ENCODE data around the gene SPECC1L. TPM values are rescaled to one million over a fixed set of nuclear protein-coding genes. Genes with fewer than 3 reads are reported as not detected.

SPECC1L gene
- total and polyA plus RNA-seq, 10 of the 15 experiments (the other 5 are each of a cell fraction or from before 2014, with no cell fraction given) = 1.9 to 40.6 (median 19.1) TPM

DNA sequence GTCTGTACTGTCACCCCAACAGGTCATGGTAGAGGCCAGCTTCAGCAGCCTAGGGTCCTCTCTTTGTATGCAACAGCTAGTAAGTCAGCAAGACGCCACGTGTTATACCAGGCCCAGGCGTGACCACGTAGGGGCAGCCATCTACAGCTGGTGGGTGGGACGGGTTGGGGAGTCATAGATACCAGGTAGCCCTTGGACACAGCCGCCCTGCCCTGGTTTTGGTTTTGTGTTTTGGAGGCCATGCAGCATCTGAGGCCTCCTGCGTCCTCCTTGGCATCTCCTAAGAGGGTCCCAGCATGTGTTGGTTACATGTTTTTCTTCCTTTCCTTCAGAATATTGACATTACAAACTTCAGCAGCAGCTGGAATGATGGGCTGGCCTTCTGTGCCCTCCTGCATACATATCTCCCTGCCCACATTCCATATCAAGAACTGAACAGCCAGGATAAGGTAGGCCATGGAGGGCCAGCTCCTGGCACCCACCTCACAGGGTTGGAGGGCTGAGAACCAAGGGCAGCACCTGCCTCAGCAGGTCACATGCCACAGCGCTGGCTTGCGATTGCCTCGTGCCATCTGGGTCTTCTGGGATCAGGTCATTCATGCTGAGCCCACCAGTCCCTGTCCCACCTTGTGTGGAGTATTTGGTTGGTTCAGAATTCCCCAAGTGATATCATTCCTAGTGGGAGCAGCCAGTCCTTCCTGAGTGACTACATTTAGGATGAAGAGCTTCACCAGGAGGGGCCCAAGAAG, 140.8 kb downstream of the SPECC1L start (continued):
- TF ChIP-seq, protein P1, sequence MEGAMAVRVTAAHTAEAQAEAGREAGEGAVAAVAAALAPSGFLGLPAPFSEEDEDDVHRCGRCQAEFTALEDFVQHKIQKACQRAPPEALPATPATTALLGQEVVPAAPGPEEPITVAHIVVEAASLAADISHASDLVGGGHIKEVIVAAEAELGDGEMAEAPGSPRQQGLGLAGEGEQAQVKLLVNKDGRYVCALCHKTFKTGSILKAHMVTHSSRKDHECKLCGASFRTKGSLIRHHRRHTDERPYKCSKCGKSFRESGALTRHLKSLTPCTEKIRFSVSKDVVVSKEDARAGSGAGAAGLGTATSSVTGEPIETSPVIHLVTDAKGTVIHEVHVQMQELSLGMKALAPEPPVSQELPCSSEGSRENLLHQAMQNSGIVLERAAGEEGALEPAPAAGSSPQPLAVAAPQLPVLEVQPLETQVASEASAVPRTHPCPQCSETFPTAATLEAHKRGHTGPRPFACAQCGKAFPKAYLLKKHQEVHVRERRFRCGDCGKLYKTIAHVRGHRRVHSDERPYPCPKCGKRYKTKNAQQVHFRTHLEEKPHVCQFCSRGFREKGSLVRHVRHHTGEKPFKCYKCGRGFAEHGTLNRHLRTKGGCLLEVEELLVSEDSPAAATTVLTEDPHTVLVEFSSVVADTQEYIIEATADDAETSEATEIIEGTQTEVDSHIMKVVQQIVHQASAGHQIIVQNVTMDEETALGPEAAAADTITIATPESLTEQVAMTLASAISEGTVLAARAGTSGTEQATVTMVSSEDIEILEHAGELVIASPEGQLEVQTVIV (IDR thresholded peaks at IDR 0.05; ENCODE audit: borderline replicate concordance, partially characterized antibody) = no peak

DNA sequence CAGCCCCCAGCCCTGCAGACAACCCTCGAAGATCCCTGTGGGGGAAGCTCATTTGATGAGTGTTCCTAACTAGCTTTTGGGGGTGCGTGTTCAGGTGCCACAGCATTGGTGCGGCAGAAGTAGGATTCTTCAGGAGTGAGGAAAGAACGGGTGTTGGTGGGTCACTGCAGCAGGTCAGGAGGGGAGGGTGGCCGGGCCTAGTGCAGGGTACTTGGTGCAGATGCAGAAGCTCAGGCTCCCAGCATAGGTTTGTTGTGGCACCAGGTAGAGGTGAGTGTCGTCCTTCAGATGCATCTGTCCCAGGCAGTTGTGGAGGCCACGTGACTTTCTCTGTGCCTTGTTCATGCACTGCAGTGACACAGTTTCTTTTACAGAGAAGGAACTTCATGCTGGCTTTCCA, 141.6 kb downstream of the SPECC1L start:
- Histone ChIP-seq H3K27ac (ENCODE audit: control insufficient read depth, insufficient read depth) (no peak overlapping the region), H2AFZ (ENCODE audit: control insufficient read depth, low read depth, low read length) (no peak overlapping the region), H3K4me1 (ENCODE audit: control insufficient read depth, insufficient read depth, low read length) (peaks cover 10% of the 10 kb centered on the region), H3K27me3 (replicated peaks in 1 of 2; ENCODE audit: control insufficient read depth in 2 of 2, insufficient read depth in 2 of 2, low read length in 1 of 2) (no peaks in the 10 kb centered on the region), H3K9me3 (replicated peaks; ENCODE audit: control insufficient read depth, insufficient read depth, low read length) (no peaks in the 10 kb centered on the region), H4K20me1 (ENCODE audit: control insufficient read depth, insufficient read depth) (no peaks in the 10 kb centered on the region), H3K4me2 (ENCODE audit: control insufficient read depth, insufficient read depth) (no peak overlapping the region), H3K79me2 (ENCODE audit: control insufficient read depth, insufficient read depth, low read length) (no peaks in the 10 kb centered on the region), H3K9ac (ENCODE audit: control insufficient read depth, insufficient read depth, low read length) (no peak overlapping the region), H3K4me3 (no peak overlapping the region), H3K36me3 (ENCODE audit: control insufficient read depth in 2 of 2, insufficient read depth in 2 of 2, low read length in 1 of 2) (peaks cover 4 to 17% of the 10 kb centered on the region in 2 experiments; a peak in 3 of 4 replicates)
- FAIRE-seq (no peak), DNase-seq (ENCODE audit: low read depth, low spot score) (no peak), ATAC-seq (no peak)
- CTCF ChIA-PET = interaction anchor here (0.7 kb wide), 1 partner anchor 143 kb away, joined by 3 read pairs; the partner anchor contains the start of gene GUCD1
- in situ Hi-C loops (cut with MboI) (no loop called here), intact Hi-C loops (cut with micrococcal nuclease; ENCODE audit: unreplicated experiment) (no loop called here)
- POLR2A ChIA-PET = no interaction called here
- TF ChIP-seq, protein P2, sequence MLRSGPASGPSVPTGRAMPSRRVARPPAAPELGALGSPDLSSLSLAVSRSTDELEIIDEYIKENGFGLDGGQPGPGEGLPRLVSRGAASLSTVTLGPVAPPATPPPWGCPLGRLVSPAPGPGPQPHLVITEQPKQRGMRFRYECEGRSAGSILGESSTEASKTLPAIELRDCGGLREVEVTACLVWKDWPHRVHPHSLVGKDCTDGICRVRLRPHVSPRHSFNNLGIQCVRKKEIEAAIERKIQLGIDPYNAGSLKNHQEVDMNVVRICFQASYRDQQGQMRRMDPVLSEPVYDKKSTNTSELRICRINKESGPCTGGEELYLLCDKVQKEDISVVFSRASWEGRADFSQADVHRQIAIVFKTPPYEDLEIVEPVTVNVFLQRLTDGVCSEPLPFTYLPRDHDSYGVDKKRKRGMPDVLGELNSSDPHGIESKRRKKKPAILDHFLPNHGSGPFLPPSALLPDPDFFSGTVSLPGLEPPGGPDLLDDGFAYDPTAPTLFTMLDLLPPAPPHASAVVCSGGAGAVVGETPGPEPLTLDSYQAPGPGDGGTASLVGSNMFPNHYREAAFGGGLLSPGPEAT (IDR thresholded peaks at IDR 0.05; ENCODE audit: low read depth) = no peak
- TF ChIP-seq EP300 (IDR thresholded peaks at IDR 0.05; ENCODE audit: borderline replicate concordance in 1 of 2, control insufficient read depth in 1 of 2, low read depth in 2 of 2, low read length in 2 of 2) (no peak), ZSCAN29 (IDR thresholded peaks at IDR 0.05) (no peak)
- SMC1A ChIA-PET (ENCODE audit: uncharacterized antibody, unreplicated experiment) = no interaction called here
- WGBS (ENCODE audit: insufficient coverage, insufficient replicate concordance, low lambda C conversion rate, missing lambda C conversion rate) = 87% methylated on average over 7 of the region's 7 CpGs
- RAD21 ChIA-PET (ENCODE audit: unreplicated experiment) = no interaction called here
- BruUV-seq (replicated peaks) = no TSS peak
